ENCODE data around the gene ADI1.

Gene ADI1, protein sequence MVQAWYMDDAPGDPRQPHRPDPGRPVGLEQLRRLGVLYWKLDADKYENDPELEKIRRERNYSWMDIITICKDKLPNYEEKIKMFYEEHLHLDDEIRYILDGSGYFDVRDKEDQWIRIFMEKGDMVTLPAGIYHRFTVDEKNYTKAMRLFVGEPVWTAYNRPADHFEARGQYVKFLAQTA

DNA sequence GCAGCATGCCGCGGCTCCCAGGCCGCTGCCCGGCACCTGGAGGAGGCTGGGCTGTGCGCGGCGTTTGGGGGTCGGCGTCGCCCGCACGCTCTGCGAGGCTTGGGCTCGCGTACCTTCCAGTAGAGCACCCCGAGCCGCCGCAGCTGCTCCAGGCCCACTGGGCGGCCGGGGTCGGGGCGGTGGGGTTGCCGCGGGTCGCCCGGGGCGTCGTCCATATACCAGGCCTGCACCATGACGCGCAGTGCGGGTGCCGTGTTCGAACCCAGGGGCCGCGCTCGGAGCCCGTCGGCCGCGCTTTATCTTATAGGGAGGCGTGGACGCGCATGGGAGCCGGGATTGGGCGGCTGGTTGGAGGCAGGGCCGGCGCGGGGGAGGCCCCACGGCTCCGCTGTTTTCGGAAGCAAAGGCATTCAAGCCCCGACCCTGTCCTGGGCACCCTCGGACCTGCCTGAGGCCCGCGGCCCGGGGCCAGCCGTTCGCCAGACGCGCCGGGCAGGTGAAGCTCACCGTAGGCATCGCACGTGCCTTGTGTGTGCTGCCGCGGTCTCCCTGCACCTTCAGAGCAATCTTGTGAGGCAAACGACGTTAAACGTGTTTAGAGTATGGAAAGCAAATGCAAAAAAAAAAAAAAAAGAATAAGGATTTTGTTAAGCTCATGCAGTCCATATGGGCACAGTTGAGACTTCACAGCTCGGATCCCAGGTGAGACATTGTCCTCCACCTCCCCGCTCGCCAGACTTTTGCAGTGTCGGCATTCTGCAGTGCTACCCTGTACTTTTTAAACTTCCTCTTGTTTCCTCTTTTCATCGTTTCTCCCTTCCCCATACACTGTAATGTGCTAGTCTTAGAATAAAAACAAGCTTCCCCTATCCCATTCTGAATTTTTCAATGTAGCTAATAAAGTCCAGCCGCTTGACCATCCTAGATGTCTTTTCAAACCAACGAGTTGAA, at the start of gene ADI1:
Gene ADI1, minus strand, starts transcription at position 277 of the 951 bp plus-strand sequence. Its CDS starts 44 bp downstream, at position 233.
- DNase-seq (ENCODE audit: insufficient read length, low spot score) = peak; percentile 45
- FAIRE-seq = no peak
- TF ChIP-seq, protein P1, sequence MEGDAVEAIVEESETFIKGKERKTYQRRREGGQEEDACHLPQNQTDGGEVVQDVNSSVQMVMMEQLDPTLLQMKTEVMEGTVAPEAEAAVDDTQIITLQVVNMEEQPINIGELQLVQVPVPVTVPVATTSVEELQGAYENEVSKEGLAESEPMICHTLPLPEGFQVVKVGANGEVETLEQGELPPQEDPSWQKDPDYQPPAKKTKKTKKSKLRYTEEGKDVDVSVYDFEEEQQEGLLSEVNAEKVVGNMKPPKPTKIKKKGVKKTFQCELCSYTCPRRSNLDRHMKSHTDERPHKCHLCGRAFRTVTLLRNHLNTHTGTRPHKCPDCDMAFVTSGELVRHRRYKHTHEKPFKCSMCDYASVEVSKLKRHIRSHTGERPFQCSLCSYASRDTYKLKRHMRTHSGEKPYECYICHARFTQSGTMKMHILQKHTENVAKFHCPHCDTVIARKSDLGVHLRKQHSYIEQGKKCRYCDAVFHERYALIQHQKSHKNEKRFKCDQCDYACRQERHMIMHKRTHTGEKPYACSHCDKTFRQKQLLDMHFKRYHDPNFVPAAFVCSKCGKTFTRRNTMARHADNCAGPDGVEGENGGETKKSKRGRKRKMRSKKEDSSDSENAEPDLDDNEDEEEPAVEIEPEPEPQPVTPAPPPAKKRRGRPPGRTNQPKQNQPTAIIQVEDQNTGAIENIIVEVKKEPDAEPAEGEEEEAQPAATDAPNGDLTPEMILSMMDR (IDR thresholded peaks at IDR 0.05; ENCODE audit: insufficient read depth, missing control alignments) = no peak

DNA sequence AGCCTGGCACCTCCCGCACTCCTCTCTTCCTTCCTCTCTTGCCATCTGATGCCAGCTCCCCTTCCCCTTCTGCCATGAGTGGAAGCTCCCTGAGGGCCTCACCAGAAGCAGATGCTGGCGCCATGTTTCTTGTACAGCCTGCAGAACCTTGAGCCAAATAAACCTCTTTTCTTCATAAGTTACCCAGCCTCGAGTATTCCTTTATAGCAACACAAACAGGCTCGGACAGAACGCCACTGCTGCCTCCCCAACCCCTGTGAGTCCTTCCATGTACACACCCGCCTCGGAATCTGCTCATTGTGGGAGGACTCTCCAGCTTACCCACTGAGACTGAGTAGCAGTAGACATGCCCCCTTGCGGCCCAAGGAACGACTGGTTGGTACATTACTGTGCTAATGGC, 47.5 kb upstream of the ADI1 start:
- no peak for DNase-seq (ENCODE audit: insufficient read length, low spot score)
- FAIRE-seq = no peak
- TF ChIP-seq, protein P1 (IDR thresholded peaks at IDR 0.05; ENCODE audit: insufficient read depth, missing control alignments) = no peak

DNA sequence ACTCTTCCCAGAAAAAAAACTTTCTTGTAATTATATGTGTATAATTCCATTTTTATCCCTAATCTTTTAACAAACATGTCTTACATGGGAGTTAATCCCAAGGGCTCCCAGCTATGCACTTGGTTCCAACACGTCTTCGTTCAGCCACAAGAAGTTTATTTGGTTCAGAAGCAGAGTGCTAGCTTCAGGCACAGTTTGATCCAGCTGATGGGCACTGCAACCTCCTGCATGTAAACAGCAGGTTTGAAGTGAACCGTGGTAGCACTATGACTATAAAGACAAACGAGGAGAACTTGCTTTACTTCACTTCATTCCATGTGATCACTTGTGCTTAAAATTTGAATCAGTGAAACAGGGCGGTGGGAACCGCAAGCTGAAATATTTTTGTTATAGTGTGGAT, 45.8 kb upstream of the ADI1 start:
- TF ChIP-seq, protein P1 (IDR thresholded peaks at IDR 0.05; ENCODE audit: insufficient read depth, missing control alignments) = no peak
- FAIRE-seq (no peak), DNase-seq (ENCODE audit: insufficient read length, low spot score) (no peak)

DNA sequence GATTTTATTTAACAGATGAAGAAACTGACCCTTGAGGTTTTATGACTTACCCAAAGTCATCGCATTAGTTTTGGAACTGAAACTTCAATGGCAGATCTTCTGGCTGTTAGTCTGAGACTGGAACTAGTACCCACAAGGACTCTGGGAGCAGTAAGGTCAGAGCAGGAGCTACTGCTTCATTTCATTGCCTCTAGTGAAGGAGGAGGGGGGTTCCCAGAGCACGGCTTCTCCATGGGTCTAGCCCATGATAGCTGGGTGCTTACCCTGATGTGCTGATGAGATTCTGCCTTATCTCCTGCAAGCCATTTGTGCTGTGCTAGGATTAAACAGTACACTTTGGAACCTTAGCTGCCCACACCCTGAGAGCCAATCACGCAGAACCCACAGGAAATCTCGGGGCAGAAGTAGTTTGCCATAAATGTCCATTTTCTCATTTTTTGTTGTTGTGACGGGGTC, 44.2 kb upstream of the ADI1 start:
- no peak for DNase-seq (ENCODE audit: insufficient read length, low spot score)
- TF ChIP-seq, protein P1 (IDR thresholded peaks at IDR 0.05; ENCODE audit: insufficient read depth, missing control alignments) = no peak
- FAIRE-seq = no peak

DNA sequence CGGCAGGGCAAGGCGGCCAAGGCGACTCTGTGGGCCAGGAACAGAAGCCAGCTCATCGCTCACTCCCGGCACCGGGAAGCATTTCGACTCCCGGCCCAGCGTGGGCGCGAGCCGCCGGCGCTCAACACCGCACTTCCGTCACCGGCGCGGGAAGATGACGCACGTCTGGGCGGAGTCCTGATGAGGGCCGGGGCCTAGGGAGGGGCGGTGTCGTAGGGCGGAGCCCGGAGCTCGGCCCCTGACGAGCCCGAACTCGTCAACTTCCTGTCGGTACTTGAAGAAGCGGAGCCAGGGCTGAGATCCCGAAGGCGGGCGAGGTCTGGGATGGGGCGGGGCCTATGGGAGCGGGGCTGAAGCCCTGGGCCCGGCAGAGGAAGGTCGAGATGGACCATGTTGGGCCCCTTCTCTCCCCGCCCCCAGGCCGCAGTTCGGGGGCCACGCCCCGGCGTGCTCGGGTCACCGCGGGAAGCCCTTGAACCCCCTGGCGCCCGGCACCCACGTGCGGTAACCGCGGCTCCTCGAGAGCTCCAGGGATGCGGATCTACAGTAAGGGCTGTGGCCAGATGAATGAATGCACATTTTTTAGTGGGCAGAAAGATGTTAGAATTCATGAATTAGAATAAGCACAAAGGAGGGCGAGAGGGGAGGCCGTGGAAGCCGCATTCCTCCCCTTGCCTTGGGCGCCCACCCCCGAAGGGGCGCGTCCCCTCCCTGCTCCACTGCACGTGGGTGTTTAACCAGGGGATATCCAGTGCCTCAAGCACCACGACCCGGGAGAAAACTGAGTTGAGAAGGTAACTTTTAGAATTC, 39.1 kb upstream of the ADI1 start, which contains the start of gene RNASEH1:
Gene RNASEH1, minus strand, starts transcription at position 129 of the 810 bp plus-strand sequence. Its CDS starts 73 bp downstream, at position 56.
- FAIRE-seq (no peak), DNase-seq (ENCODE audit: insufficient read length, low spot score) (peak; percentile 98)
- TF ChIP-seq, protein P1 (IDR thresholded peaks at IDR 0.05; ENCODE audit: insufficient read depth, missing control alignments) = no peak

DNA sequence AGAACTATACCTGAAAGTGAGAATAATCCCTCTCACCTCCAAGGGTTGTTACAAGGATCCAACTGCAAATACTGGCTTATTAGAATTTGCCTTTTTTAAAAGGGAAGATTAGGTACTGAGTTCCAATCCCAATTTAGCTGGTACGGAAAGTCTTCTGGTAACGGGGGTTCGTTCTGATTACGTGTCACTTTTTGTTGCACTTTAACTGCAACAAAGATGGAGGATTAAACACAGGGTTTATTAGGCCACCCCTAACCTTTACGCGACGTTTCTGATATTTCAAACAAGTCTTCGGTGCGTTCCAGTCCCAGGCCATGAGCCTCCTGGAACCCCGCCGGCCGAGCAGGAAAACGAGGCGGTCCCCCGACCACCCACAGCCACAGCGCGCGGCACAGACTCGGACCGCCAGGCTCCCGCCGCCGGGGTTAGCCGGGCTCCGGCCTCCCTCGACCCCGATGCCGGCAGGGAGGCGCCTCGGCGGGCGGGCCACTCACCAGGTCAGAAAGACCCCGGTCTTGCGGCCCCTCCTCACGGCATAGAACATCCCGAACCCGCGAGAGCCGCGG, 38.4 kb upstream of the ADI1 start:
- TF ChIP-seq, protein P1 (IDR thresholded peaks at IDR 0.05; ENCODE audit: insufficient read depth, missing control alignments) = no peak
- FAIRE-seq (no peak), DNase-seq (ENCODE audit: insufficient read length, low spot score) (no peak)
